ENCODE measurements around the gene LMOD3.
A peak's percentile ranks its signal among the peaks of the same experiment; 100 is the strongest.

Gene LMOD3

GRCh38 chr3:69105320-69105719, 17.1 kb downstream of the LMOD3 start:
- H3K4me3 ChIP-seq (ENCODE audit: low read length): no peak overlapping the region
- H3K9ac ChIP-seq (ENCODE audit: low read depth, low read length): no peak overlapping the region
- H3K27me3 ChIP-seq (ENCODE audit: insufficient read depth, low read length): no peaks in the 10 kb centered on the region
- H3K36me3 ChIP-seq (ENCODE audit: insufficient read depth, low read depth, low read length): peaks cover 27% of the 10 kb centered on the region
- no peak overlapping the region for H3K27ac ChIP-seq (ENCODE audit: low read length)
- no peaks in the 10 kb centered on the region for H3K9me3 ChIP-seq (ENCODE audit: insufficient read depth, low read depth, low read length)
- no peaks in the 10 kb centered on the region for H3K4me1 ChIP-seq (ENCODE audit: insufficient read depth, low read length)

- no peaks in the 10 kb centered on the region for H3K9me3 ChIP-seq (ENCODE audit: insufficient read depth, low read depth, low read length)
- H3K36me3 ChIP-seq (ENCODE audit: insufficient read depth, low read depth, low read length): peaks cover 27% of the 10 kb centered on the region
- no peak overlapping the region for H3K27ac ChIP-seq (ENCODE audit: low read length)
- no peaks in the 10 kb centered on the region for H3K4me1 ChIP-seq (ENCODE audit: insufficient read depth, low read length)
- no peaks in the 10 kb centered on the region for H3K27me3 ChIP-seq (ENCODE audit: insufficient read depth, low read length)
- H3K4me3 ChIP-seq (ENCODE audit: low read length): no peak overlapping the region
- no peak overlapping the region for H3K9ac ChIP-seq (ENCODE audit: low read depth, low read length)
Measured at GRCh38 chr3:69104586-69104985, 17.8 kb downstream of the LMOD3 start.

- H3K27ac ChIP-seq (ENCODE audit: low read length): no peak overlapping the region
- no peaks in the 10 kb centered on the region for H3K9me3 ChIP-seq (ENCODE audit: insufficient read depth, low read depth, low read length)
- no peaks in the 10 kb centered on the region for H3K4me1 ChIP-seq (ENCODE audit: insufficient read depth, low read length)
- no peaks in the 10 kb centered on the region for H3K27me3 ChIP-seq (ENCODE audit: insufficient read depth, low read length)
- H3K9ac ChIP-seq (ENCODE audit: low read depth, low read length): no peak overlapping the region
- peaks cover 27% of the 10 kb centered on the region for H3K36me3 ChIP-seq (ENCODE audit: insufficient read depth, low read depth, low read length)
- no peak overlapping the region for H3K4me3 ChIP-seq (ENCODE audit: low read length)
Measured at GRCh38 chr3:69103123-69103522, 19.3 kb downstream of the LMOD3 start.

- H3K27me3 ChIP-seq (ENCODE audit: insufficient read depth, low read length): no peaks in the 10 kb centered on the region
- H3K27ac ChIP-seq (ENCODE audit: low read length): no peak overlapping the region
- H3K4me1 ChIP-seq (ENCODE audit: insufficient read depth, low read length): no peaks in the 10 kb centered on the region
- no peak overlapping the region for H3K4me3 ChIP-seq (ENCODE audit: low read length)
- H3K9me3 ChIP-seq (ENCODE audit: insufficient read depth, low read depth, low read length): no peaks in the 10 kb centered on the region
- peaks cover 27% of the 10 kb centered on the region for H3K36me3 ChIP-seq (ENCODE audit: insufficient read depth, low read depth, low read length)
- H3K9ac ChIP-seq (ENCODE audit: low read depth, low read length): no peak overlapping the region
Measured at GRCh38 chr3:69102384-69102783, 20.0 kb downstream of the LMOD3 start.

- Histone ChIP-seq H3K4me1 (ENCODE audit: insufficient read depth, low read length) (no peaks in the 10 kb centered on the region), H3K36me3 (ENCODE audit: insufficient read depth, low read depth, low read length) (peaks cover 12% of the 10 kb centered on the region), H3K9me3 (ENCODE audit: insufficient read depth, low read depth, low read length) (no peaks in the 10 kb centered on the region), H3K27me3 (ENCODE audit: insufficient read depth, low read length) (no peaks in the 10 kb centered on the region), H3K4me3 (ENCODE audit: low read length) (no peak overlapping the region), H3K27ac (ENCODE audit: low read length) (no peak overlapping the region), H3K9ac (ENCODE audit: low read depth, low read length) (no peak overlapping the region)
Measured at GRCh38 chr3:69099576-69099975, 22.8 kb downstream of the LMOD3 start.

GRCh38 chr3:69097407-69098086, 24.8 kb downstream of the LMOD3 start:
- peaks cover 6% of the 10 kb centered on the region for H3K36me3 ChIP-seq (ENCODE audit: insufficient read depth, low read depth, low read length)
- no peaks in the 10 kb centered on the region for H3K27me3 ChIP-seq (ENCODE audit: insufficient read depth, low read length)
- no peak overlapping the region for H3K4me3 ChIP-seq (ENCODE audit: low read length)
- no peak overlapping the region for H3K27ac ChIP-seq (ENCODE audit: low read length)
- H3K9ac ChIP-seq (ENCODE audit: low read depth, low read length): no peak overlapping the region
- no peaks in the 10 kb centered on the region for H3K9me3 ChIP-seq (ENCODE audit: insufficient read depth, low read depth, low read length)
- no peaks in the 10 kb centered on the region for H3K4me1 ChIP-seq (ENCODE audit: insufficient read depth, low read length)

GRCh38 chr3:69096299-69096698, 26.1 kb downstream of the LMOD3 start:
- Histone ChIP-seq H3K27me3 (ENCODE audit: insufficient read depth, low read length) (no peaks in the 10 kb centered on the region), H3K9me3 (ENCODE audit: insufficient read depth, low read depth, low read length) (no peaks in the 10 kb centered on the region), H3K4me3 (ENCODE audit: low read length) (no peak overlapping the region), H3K27ac (ENCODE audit: low read length) (no peak overlapping the region), H3K9ac (ENCODE audit: low read depth, low read length) (no peak overlapping the region), H3K4me1 (ENCODE audit: insufficient read depth, low read length) (0 out of 2 replicates have a peak, but pooled peaks cover 4% of the 10 kb centered on the region), H3K36me3 (ENCODE audit: insufficient read depth, low read depth, low read length) (no peaks in the 10 kb centered on the region)

- no peaks in the 10 kb centered on the region for H3K9me3 ChIP-seq (ENCODE audit: insufficient read depth, low read depth, low read length)
- H3K4me3 ChIP-seq (ENCODE audit: low read length): no peak overlapping the region
- no peaks in the 10 kb centered on the region for H3K27me3 ChIP-seq (ENCODE audit: insufficient read depth, low read length)
- 0 out of 2 replicates have a peak, but pooled peaks cover 4% of the 10 kb centered on the region for H3K4me1 ChIP-seq (ENCODE audit: insufficient read depth, low read length)
- no peak overlapping the region for H3K27ac ChIP-seq (ENCODE audit: low read length)
- no peak overlapping the region for H3K9ac ChIP-seq (ENCODE audit: low read depth, low read length)
- no peaks in the 10 kb centered on the region for H3K36me3 ChIP-seq (ENCODE audit: insufficient read depth, low read depth, low read length)
Measured at GRCh38 chr3:69095636-69096035, 26.8 kb downstream of the LMOD3 start.

- H3K27me3 ChIP-seq (ENCODE audit: insufficient read depth, low read length): no peaks in the 10 kb centered on the region
- no peaks in the 10 kb centered on the region for H3K9me3 ChIP-seq (ENCODE audit: insufficient read depth, low read depth, low read length)
- no peak overlapping the region for H3K4me3 ChIP-seq (ENCODE audit: low read length)
- H3K9ac ChIP-seq (ENCODE audit: low read depth, low read length): peak overlapping the region; percentile 13; the same call in 1 of the 2 replicates
- H3K4me1 ChIP-seq (ENCODE audit: insufficient read depth, low read length): peaks cover 6% of the 10 kb centered on the region; the same call in 1 of the 2 replicates
- H3K36me3 ChIP-seq (ENCODE audit: insufficient read depth, low read depth, low read length): no peaks in the 10 kb centered on the region
- H3K27ac ChIP-seq (ENCODE audit: low read length): no peak overlapping the region
Measured at GRCh38 chr3:69094467-69095205, 27.8 kb downstream of the LMOD3 start.

- no peaks in the 10 kb centered on the region for H3K36me3 ChIP-seq (ENCODE audit: insufficient read depth, low read depth, low read length)
- peaks cover 14% of the 10 kb centered on the region; the same call in 1 of the 2 replicates for H3K4me1 ChIP-seq (ENCODE audit: insufficient read depth, low read length)
- no peak overlapping the region for H3K4me3 ChIP-seq (ENCODE audit: low read length)
- no peaks in the 10 kb centered on the region for H3K27me3 ChIP-seq (ENCODE audit: insufficient read depth, low read length)
- no peaks in the 10 kb centered on the region for H3K9me3 ChIP-seq (ENCODE audit: insufficient read depth, low read depth, low read length)
- peak overlapping the region; percentile 26; the same call in 1 of the 2 replicates for H3K9ac ChIP-seq (ENCODE audit: low read depth, low read length)
- H3K27ac ChIP-seq (ENCODE audit: low read length): no peak overlapping the region
Measured at GRCh38 chr3:69092030-69092516, 30.3 kb downstream of the LMOD3 start.

- H3K9me3 ChIP-seq (ENCODE audit: insufficient read depth, low read depth, low read length): no peaks in the 10 kb centered on the region
- H3K9ac ChIP-seq (ENCODE audit: low read depth, low read length): no peak overlapping the region
- H3K4me1 ChIP-seq (ENCODE audit: insufficient read depth, low read length): peaks cover 14% of the 10 kb centered on the region; the same call in 1 of the 2 replicates
- H3K27ac ChIP-seq (ENCODE audit: low read length): no peak overlapping the region
- no peak overlapping the region for H3K4me3 ChIP-seq (ENCODE audit: low read length)
- H3K36me3 ChIP-seq (ENCODE audit: insufficient read depth, low read depth, low read length): no peaks in the 10 kb centered on the region
- no peaks in the 10 kb centered on the region for H3K27me3 ChIP-seq (ENCODE audit: insufficient read depth, low read length)
Measured at GRCh38 chr3:69091389-69092029, 30.9 kb downstream of the LMOD3 start.
